Brain microvascular endothelial cell (primary cell): ENCODE data around the gene ZFHX2.

Experiments used
- DNase-seq: peaks from one replicate; pipeline ENCODE4 v3.0.0-alpha.2; 2020
- H3K27ac ChIP-seq: fragments of 250-450 bp; sonication (Bioruptor Pico); 2 replicates; pipeline ENCODE4 v1.5.1; 2020; ENCODE audit warnings: mild to moderate bottlenecking, moderate library complexity
- H3K27me3 ChIP-seq: fragments of 250-450 bp; sonication (Bioruptor Pico); replicated peaks from 2 replicates; pipeline ENCODE4 v1.5.1; 2020; ENCODE audit warnings: mild to moderate bottlenecking
- H3K36me3 ChIP-seq: fragments of 250-450 bp; sonication (Bioruptor Pico); replicated peaks from 2 replicates; pipeline ENCODE4 v1.5.1; 2020; ENCODE audit warnings: mild to moderate bottlenecking
- H3K4me3 ChIP-seq: 2 replicates; pipeline ENCODE4 v1.5.1; 2011; ENCODE audit warnings: low read depth, mild to moderate bottlenecking, control low read depth, low read length, moderate library complexity
- CTCF ChIP-seq: IDR thresholded peaks from 2 replicates; pipeline ENCODE4 v1.5.1; 2011; ENCODE audit warnings: low read depth, mild to moderate bottlenecking, moderate library complexity, low read length, control low read depth, inconsistent platforms; ENCODE audit errors: missing control alignments
- in situ Hi-C: cut with HindIII; loops from 2 replicates; pipeline ENCODE4 v1.10.0; 2017; ENCODE audit warnings: low sequenced_read_pairs, low pct_ligation_motif_present

Gene ZFHX2

GRCh38 chr14:23579739-23580138, 28.2 kb upstream of the ZFHX2 start:
- in situ Hi-C loops, result no loop called here
- H3K27ac ChIP-seq, result no peak overlapping the region
- TF ChIP-seq CTCF, result no peak
- no peak for DNase-seq
- no peak overlapping the region for H3K4me3 ChIP-seq
- no peaks in the 10 kb centered on the region for H3K36me3 ChIP-seq
- peaks cover 44% of the 10 kb centered on the region for H3K27me3 ChIP-seq

DNA sequence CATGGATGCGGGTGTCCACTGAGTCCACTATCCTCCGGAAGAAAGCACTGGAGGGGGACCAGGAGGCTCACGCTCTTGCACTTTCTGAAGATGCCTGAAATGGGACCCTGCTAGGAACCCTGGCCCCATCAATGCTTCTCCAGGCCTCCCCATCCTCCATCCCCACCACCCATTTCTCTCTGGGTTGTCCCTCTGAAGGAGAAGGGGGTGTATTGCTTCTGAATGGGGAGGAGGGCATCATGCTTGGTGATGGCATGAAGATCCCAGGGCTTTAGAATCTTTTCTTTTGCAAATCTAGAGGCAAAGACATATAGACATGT, 27.7 kb upstream of the ZFHX2 start:
- no peak for DNase-seq
- no peak for TF ChIP-seq CTCF
- Histone ChIP-seq H3K27me3 (peaks cover 44% of the 10 kb centered on the region), H3K36me3 (no peaks in the 10 kb centered on the region), H3K27ac (no peak overlapping the region), H3K4me3 (no peak overlapping the region)
- in situ Hi-C loops, result no loop called here

DNA sequence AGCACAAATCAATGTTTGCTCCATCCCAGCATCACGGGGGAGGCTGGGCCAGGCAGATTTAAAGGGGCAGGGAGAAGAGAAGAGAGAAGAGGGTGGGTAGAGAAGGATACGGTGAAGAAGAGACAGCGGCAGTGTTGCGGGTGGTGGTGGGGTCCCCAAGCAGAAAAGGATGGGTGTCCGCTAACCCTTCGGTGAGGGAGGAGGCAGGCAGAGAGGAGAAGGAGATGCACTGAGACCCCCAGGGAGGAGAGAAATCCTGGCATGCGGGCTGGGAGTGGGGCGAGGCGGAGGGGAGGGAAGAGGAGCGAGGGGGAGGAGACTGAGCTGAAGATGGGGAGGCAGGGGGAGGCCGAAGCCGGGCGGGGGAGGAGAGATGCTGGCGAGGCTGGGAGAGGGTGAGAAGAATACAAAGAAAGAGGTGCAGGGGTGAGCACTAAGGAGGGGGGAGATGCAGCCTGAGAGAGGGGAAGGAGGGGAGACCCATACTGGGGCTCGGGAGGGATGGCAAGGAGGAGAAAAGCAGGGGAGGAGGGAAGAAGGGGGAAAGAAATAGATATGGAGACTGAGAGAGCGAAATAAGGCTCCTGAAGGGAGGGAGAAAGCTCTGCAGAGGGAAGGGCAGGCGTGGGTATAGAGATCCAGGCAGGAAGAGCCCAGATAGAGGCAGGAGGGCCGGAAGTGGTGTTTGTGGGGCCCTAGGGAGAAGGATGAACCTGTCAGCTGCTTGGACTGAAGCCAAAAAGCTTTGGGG, 27.2 kb upstream of the ZFHX2 start, which contains the start of gene JPH4:
Gene JPH4 (minus strand): TSS at position 231 of the 751 bp plus-strand sequence. CDS start 1,337 bp downstream, outside the sequence.
- Histone ChIP-seq H3K27ac (no peak within 1 kb of the TSS), H3K36me3 (no peaks in the 10 kb centered on the region), H3K27me3 (peaks cover 44% of the 10 kb centered on the region), H3K4me3 (no peak within 1 kb of the TSS)
- TF ChIP-seq CTCF, result no peak
- in situ Hi-C loops, result no loop called here
- DNase-seq, result no peak

DNA sequence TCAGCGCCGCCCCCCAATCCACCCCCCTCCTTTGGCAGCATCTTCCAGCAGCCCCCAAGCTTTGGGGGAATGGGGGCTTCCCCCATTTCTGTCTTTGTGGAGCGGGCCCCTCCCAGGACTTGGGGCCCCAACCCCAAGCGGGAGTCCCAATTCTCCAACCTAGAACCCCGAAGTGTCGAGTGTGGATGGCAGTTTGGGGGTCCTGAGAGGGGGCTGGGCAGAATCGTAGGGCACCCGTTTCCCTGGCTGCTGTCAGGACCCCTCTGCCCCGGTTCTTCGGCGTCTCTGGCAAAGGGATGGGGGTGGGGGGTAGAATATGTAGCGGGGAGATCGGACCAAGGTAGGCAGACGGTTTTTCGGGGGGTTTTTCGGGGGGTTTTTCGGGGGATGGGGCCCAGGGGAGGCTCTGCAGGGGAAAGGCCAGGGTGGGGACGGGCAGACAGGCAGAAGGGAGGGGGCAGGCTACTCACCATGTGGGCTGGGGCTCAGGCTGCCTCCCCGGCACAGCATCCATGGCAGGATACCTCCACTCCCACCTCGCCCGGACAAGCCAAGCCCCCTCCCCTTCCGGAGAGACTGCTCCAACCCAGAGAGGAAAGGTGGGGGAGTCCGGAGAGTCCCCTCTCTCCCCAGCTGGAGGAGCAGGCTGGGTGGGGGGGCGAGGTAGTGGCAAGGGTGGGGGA, 26.3 kb upstream of the ZFHX2 start:
- Histone ChIP-seq H3K4me3 (no peak overlapping the region), H3K27me3 (peaks cover 44% of the 10 kb centered on the region), H3K36me3 (no peaks in the 10 kb centered on the region), H3K27ac (no peak overlapping the region)
- no peak for TF ChIP-seq CTCF
- in situ Hi-C loops, result no loop called here
- DNase-seq, result no peak

GRCh38 chr14:23577004-23577681, 25.6 kb upstream of the ZFHX2 start:
- no peak overlapping the region for H3K4me3 ChIP-seq
- in situ Hi-C loops, result no loop called here
- H3K27ac ChIP-seq, result no peak overlapping the region

More at GRCh38 chr14:23577004-23577681, 25.6 kb upstream of the ZFHX2 start:
- no peak for TF ChIP-seq CTCF
- no peak for DNase-seq
- no peaks in the 10 kb centered on the region for H3K36me3 ChIP-seq
- H3K27me3 ChIP-seq, result peaks cover 44% of the 10 kb centered on the region
